Activated CD8-positive, alpha-beta T cell treated with anti-CD3 and anti-CD28 coated beads, Interleukin-2, amount 10 ng/mL, durations not matched to agents 7 days and 5 days (primary cell): ENCODE results near the gene PPOX. TPM values are rescaled to one million over a fixed set of nuclear protein-coding genes. Genes with fewer than 3 reads are reported as not detected.
A peak's percentile ranks its signal among the peaks of the same experiment; 100 is the strongest.

Experiments used
- ATAC-seq: fragments of 150-1000 bp; cut with Tn5 transposase; one replicate; pipeline ENCODE4 v1.10.0; 2021; ENCODE audit warnings: moderate library complexity
- CTCF ChIA-PET: fragments of 350-600 bp; sonication (Branson Sonifier 250); formaldehyde crosslinking; loops from one replicate; lab custom pipeline; 2021; ENCODE audit warnings: antibody characterized with exemption; lab: Charles Lee
- POLR2A ChIA-PET: fragments of 350-600 bp; sonication (Branson Sonifier 250); formaldehyde crosslinking; loops from one replicate; lab custom pipeline; 2021; ENCODE audit warnings: antibody characterized with exemption; lab: Charles Lee
- DNase-seq: peaks from one replicate; pipeline ENCODE4 v3.0.0-alpha.2; 2020
- H3K27ac Mint-ChIP-seq: one replicate; pipeline ENCODE4 v1.8.0; 2021; ENCODE audit warnings: mild to moderate bottlenecking, mixed read lengths
- H3K27me3 Mint-ChIP-seq: one replicate; pipeline ENCODE4 v1.8.0; 2021; ENCODE audit warnings: low read depth, mixed read lengths
- H3K36me3 Mint-ChIP-seq: one replicate; pipeline ENCODE4 v1.8.0; 2021; ENCODE audit warnings: low read depth, mixed read lengths
- H3K4me1 Mint-ChIP-seq: one replicate; pipeline ENCODE4 v1.8.0; 2021; ENCODE audit warnings: low read depth, mixed read lengths
- H3K4me3 Mint-ChIP-seq: one replicate; pipeline ENCODE4 v1.8.0; 2021; ENCODE audit warnings: mild to moderate bottlenecking, mixed read lengths
- H3K9me3 Mint-ChIP-seq: one replicate; pipeline ENCODE4 v1.8.0; 2022; ENCODE audit warnings: mixed read lengths; ENCODE audit not compliant: insufficient read depth
- total RNA-seq, 2 experiments: library from RNA; stranded (reverse); gene quantifications; one replicate each; pipeline ENCODE4 v1.2.3, GENCODE V29; 2021

PPOX gene
- total RNA-seq = 10 to 100 TPM; 37.7 to 38.5 TPM

DNA sequence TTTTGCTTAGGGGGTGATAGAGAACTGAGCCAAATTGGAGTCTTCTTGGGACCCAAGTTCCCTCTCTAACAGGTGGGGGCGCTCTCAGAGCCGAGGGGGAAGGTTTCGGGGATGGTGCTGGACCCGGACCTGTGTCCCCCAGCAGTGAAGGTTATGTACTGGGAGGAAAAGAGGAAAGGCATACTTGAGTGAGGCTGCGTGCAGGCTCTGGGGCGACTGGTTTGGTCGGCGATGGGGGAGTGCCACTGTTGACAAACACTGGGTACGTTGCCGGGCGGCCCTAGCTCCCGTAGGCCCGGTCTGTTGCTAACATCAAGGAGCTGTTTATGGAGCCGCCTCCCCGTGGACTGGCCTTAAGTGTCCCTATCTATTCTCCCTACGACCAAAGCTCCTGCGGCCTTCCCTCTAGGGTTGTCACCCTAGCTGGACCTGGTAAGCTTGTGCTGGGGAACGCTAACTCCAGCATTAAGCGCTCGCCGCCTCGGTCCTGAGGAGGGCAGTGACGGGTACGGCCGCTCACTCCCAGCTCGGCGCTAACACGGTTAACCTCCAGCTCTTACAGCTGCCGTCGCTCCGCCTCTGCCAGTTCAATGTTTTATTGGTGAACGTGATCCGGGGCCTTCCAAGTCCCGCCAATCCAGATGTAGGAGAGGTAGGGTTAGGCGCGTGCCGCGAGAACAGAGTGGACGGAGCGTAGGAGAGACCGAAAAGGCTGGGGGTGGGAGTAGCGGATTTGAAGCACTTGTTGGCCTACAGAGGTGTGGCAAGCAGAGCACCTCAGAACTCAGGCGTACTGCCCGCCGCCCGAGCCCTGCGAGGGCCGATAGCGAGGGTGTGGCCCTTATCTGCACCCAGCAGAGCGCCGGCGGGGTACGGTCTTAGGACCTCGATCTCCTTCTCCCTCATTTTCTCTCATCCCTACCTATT lies at the start of gene PPOX:
Gene PPOX (plus strand): TSS at position 685 of the 927 bp plus-strand sequence. CDS start 422 bp downstream, outside the sequence.
- Mint-ChIP-seq H3K36me3 (peaks cover 39% of the 10 kb centered on the region), H3K9me3 (no peaks in the 10 kb centered on the region), H3K27me3 (no peaks in the 10 kb centered on the region), H3K4me3 (peak within 1 kb of the TSS; percentile 90), H3K4me1 (peaks cover 36% of the 10 kb centered on the region), H3K27ac (peak within 1 kb of the TSS; percentile 96)
- POLR2A ChIA-PET = interaction anchor here (0.6 to 4.3 kb wide), 21 partner anchors 9 to 224 kb away, joined by 3 to 51 read pairs (median 5); partner anchors contain the start of genes ADAMTS4, ARHGAP30, B4GALT3 and DEDD
- peak; percentile 98 for DNase-seq
- peak; percentile 93 for ATAC-seq
- CTCF ChIA-PET = interaction anchor here (0.6 to 4.6 kb wide), 44 partner anchors 9 to 234 kb away, joined by 3 to 40 read pairs (median 4); partner anchors contain the start of genes ADAMTS4, APOA2, ARHGAP30 and B4GALT3

DNA sequence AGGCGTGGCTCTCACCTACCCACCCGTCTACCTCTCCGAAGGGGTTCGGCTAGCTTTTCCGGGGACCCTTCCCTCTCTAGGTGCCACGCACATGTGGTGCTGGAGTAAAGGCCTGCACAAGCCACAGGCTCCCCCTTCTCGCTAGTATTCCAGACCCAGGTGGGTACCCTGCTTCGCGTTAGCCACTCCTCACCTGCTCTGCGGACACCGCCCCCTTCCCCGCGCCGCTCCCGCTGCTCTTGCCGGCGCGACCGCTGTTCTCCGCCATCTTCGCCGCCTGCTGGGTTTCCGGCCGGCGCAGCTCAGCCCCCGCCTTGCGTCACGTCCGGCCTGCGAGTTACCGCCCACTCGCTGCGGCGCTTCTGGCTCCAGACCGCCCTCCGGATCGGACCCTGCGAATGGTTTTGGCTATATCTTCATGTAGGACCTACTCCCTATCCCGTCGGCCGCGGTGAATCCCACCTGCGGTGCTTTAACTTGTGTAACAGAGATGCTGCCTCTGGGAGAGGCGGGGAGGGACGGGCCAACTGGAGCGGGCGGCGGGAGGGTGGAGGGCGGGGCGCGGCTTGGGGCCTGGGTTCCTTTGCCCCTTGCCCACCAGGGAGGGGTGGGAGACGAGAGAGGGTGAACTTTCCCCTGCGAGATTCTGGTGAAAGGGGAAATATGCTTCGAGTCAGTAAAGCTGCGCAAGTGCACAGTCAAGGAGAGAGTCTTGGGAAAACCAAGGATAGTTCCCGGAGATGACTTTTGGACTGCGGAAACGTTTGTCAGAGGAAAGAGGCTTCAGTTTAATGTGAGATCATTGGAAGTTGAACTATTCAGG lies 48.3 kb upstream of the PPOX start, which contains the start of the genes NIT1 and PFDN2:
Gene NIT1 (plus strand): TSS at position 347 of the 823 bp plus-strand sequence. CDS start 72 bp downstream, at position 419.
Gene PFDN2 (minus strand): TSS at position 279 of the 823 bp plus-strand sequence. CDS start 11 bp downstream, at position 268.
- Mint-ChIP-seq H3K9me3 (no peaks in the 10 kb centered on the region), H3K4me3 (peak within 1 kb of the TSS; percentile 92), H3K36me3 (peaks cover 51% of the 10 kb centered on the region), H3K27me3 (no peaks in the 10 kb centered on the region), H3K4me1 (peaks cover 56% of the 10 kb centered on the region), H3K27ac (peak within 1 kb of the TSS; percentile 95)
- ATAC-seq (peak; percentile 88), DNase-seq (peak; percentile 90)
- CTCF ChIA-PET = interaction anchor here (0.7 to 2.4 kb wide), 16 partner anchors 9 to 282 kb away, joined by 3 to 11 read pairs (median 4); partner anchors contain the start of genes DEDD, PPOX and USF1
- POLR2A ChIA-PET = interaction anchor here (0.6 to 3.3 kb wide), 16 partner anchors 9 to 72 kb away, joined by 3 to 28 read pairs (median 4); partner anchors contain the start of genes ARHGAP30, DEDD, KLHDC9 and UFC1

GRCh38 chr1:161119092-161119903 lies 46.9 kb upstream of the PPOX start:
- H3K36me3 Mint-ChIP-seq = peaks cover 55% of the 10 kb centered on the region
- CTCF ChIA-PET = interaction anchor here (0.9 to 2.3 kb wide), 7 partner anchors 8 to 26 kb away, joined by 3 to 6 read pairs (median 4); partner anchors contain the start of gene DEDD
- H3K4me3 Mint-ChIP-seq = peak overlapping the region; percentile 92
- no peaks in the 10 kb centered on the region for H3K9me3 Mint-ChIP-seq
- peak; percentile 37 for ATAC-seq
- H3K27me3 Mint-ChIP-seq = no peaks in the 10 kb centered on the region
- peak; percentile 68 for DNase-seq
- POLR2A ChIA-PET = interaction anchor here (0.9 to 3.3 kb wide), 3 partner anchors 14 to 62 kb away, joined by 4 to 28 read pairs (median 4); partner anchors contain the start of genes DEDD and UFC1
- H3K4me1 Mint-ChIP-seq = peaks cover 43% of the 10 kb centered on the region
- peak overlapping the region; percentile 95 for H3K27ac Mint-ChIP-seq

DNA sequence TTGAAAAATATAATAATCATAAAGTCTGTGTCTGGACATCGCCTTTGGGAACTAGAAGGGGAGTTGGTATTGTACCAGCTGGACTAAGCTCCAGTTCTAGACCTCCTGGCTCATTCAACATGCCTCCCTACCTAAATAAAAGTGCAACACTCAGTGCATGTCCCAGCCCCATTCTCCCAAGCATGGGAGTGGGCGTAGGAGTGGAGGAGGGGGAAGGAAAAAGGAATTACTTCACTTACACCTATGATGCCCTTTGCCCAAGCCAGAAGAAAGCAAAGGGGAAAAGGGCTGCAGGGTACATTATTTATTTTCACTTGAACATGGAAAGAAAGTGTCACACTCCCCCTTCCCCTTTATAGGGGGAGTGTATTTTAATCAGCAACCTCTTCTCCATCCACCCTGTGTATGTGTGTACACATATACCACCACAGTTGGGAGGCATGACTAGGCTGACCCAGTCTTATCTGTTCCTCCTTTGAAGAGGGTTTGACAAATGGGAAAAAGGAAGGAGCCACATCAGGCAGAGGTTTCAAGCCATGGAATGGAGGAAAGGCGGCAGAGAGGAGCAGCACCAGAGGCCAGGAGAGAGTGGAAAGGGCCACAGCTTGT lies 45.1 kb upstream of the PPOX start:
- H3K4me1 Mint-ChIP-seq = peaks cover 29% of the 10 kb centered on the region
- ChIA-PET CTCF (interaction anchor here (1.4 to 1.9 kb wide), 2 partner anchors 12 to 17 kb away, joined by 3 to 7 read pairs; partner anchors contain the start of gene DEDD), POLR2A (no interaction called here)
- DNase-seq (no peak), ATAC-seq (no peak)
- peaks cover 58% of the 10 kb centered on the region for H3K36me3 Mint-ChIP-seq
- H3K27ac Mint-ChIP-seq = no peak overlapping the region
- H3K27me3 Mint-ChIP-seq = no peaks in the 10 kb centered on the region
- no peaks in the 10 kb centered on the region for H3K9me3 Mint-ChIP-seq
- no peak overlapping the region for H3K4me3 Mint-ChIP-seq

DNA sequence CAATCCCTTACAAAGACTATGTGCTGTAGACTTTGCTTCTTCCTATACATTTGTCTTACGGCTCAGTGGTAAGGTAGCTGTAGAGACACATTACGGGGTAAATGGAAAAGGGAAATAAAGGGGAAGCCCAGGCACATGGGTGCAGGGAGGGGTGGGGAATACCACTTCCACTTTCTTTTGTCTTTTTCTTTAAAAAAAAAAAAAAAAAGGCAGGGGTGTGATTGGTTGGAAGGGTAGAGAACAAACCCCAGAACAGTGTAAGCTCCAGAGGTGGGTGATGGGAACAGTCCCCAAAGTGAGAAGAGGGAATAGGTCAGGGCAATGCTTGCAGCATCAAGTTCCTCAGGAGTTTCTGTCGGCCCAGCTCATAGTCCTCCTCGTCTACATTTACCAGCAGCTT lies 44.4 kb upstream of the PPOX start:
- ChIA-PET POLR2A (interaction anchor here (0.6 to 0.7 kb wide), 2 partner anchors 16 to 36 kb away, joined by 3 read pairs; no protein-coding TSS in a partner anchor), CTCF (interaction anchor here (0.6 to 1.9 kb wide), 4 partner anchors 10 to 36 kb away, joined by 3 to 7 read pairs (median 4); partner anchors contain the start of gene DEDD)
- Mint-ChIP-seq H3K9me3 (no peaks in the 10 kb centered on the region), H3K4me1 (peaks cover 25% of the 10 kb centered on the region), H3K4me3 (no peak overlapping the region), H3K27ac (no peak overlapping the region), H3K36me3 (peaks cover 60% of the 10 kb centered on the region), H3K27me3 (no peaks in the 10 kb centered on the region)
- no peak for ATAC-seq
- no peak for DNase-seq

DNA sequence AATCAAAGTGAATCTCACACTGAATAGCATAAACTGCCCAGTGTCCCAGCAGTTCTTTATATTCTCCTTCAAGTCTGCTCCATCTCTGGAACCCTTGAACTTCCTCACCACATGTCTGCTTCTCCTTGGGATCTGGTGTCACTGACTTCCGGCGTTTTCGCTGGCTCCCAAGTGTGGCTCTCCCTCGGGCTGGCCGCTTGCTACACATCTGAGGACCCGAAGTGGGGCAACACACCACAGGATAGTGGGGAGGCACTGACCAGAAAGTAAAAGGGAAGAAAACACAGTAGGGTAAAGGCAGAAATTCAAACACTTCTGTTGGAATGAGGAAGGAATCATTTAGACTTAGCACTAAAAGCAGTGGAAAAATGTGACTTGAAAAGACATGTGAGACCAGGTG lies 43.3 kb upstream of the PPOX start:
- Mint-ChIP-seq H3K27me3 (no peaks in the 10 kb centered on the region), H3K27ac (no peak overlapping the region), H3K9me3 (no peaks in the 10 kb centered on the region), H3K4me3 (no peak overlapping the region), H3K4me1 (peaks cover 32% of the 10 kb centered on the region), H3K36me3 (peaks cover 68% of the 10 kb centered on the region)
- no peak for DNase-seq
- ATAC-seq = no peak
- ChIA-PET CTCF (no interaction called here), POLR2A (no interaction called here)

- DNase-seq (no peak), ATAC-seq (no peak)
- Mint-ChIP-seq H3K36me3 (peaks cover 63% of the 10 kb centered on the region), H3K4me3 (no peak overlapping the region), H3K9me3 (no peaks in the 10 kb centered on the region), H3K4me1 (peaks cover 52% of the 10 kb centered on the region), H3K27me3 (no peaks in the 10 kb centered on the region), H3K27ac (no peak overlapping the region)
- ChIA-PET POLR2A (interaction anchor here (0.6 to 2.6 kb wide), 5 partner anchors 10 to 106 kb away, joined by 3 to 9 read pairs (median 4); partner anchors contain the start of gene TSTD1), CTCF (interaction anchor here (0.9 to 2.1 kb wide), 9 partner anchors 9 to 179 kb away, joined by 3 to 9 read pairs (median 3); partner anchors contain the start of genes KLHDC9, NIT1, PFDN2 and PPOX)
These were observed 38.6 kb upstream of the PPOX start for GRCh38 chr1:161127649-161128048.

GRCh38 chr1:161128591-161129420 lies 37.4 kb upstream of the PPOX start:
- no peak overlapping the region for H3K27ac Mint-ChIP-seq
- CTCF ChIA-PET = interaction anchor here (0.7 to 1.4 kb wide), 4 partner anchors 10 to 177 kb away, joined by 3 to 4 read pairs (median 4); partner anchors contain the start of genes KLHDC9 and PPOX

GRCh38 chr1:161130266-161130665 lies 36.0 kb upstream of the PPOX start:
- no peak for ATAC-seq
- no peak for DNase-seq
- Mint-ChIP-seq H3K27me3 (no peaks in the 10 kb centered on the region), H3K4me3 (no peak overlapping the region), H3K9me3 (no peaks in the 10 kb centered on the region), H3K4me1 (peaks cover 55% of the 10 kb centered on the region), H3K36me3 (peaks cover 47% of the 10 kb centered on the region), H3K27ac (no peak overlapping the region)
- ChIA-PET CTCF (interaction anchor here (1.0 to 1.3 kb wide), 2 partner anchors 10 to 59 kb away, joined by 3 to 4 read pairs; no protein-coding TSS in a partner anchor), POLR2A (interaction anchor here (1.2 kb wide), 1 partner anchor 62 kb away, joined by 3 read pairs; no protein-coding TSS in a partner anchor)

More at GRCh38 chr1:161128591-161129420, 37.4 kb upstream of the PPOX start:
- POLR2A ChIA-PET = interaction anchor here (2.6 kb wide), 1 partner anchor 9 kb away, joined by 9 read pairs; no protein-coding TSS in a partner anchor
- Mint-ChIP-seq H3K27me3 (no peaks in the 10 kb centered on the region), H3K36me3 (peaks cover 53% of the 10 kb centered on the region), H3K9me3 (no peaks in the 10 kb centered on the region), H3K4me1 (peaks cover 52% of the 10 kb centered on the region), H3K4me3 (no peak overlapping the region)
- DNase-seq (no peak), ATAC-seq (no peak)
